Mesendoderm (in vitro differentiated cells): ENCODE measurements around the gene NCOR2.
A peak's percentile ranks its signal among the peaks of the same experiment; 100 is the strongest.

ENCODE experiments used
- DNase-seq: peaks from one replicate; pipeline ENCODE4 v3.0.0; 2013
- H2AK5ac ChIP-seq: 2 replicates; pipeline ENCODE4 v1.6.1; 2013; ENCODE audit warnings: low read length, inconsistent platforms
- H2BK120ac ChIP-seq: 2 replicates; pipeline ENCODE4 v1.6.1; 2013; ENCODE audit warnings: low read depth, mild to moderate bottlenecking, low read length, moderate library complexity, mixed read lengths
- H2BK15ac ChIP-seq: replicated peaks from 2 replicates; pipeline ENCODE4 v1.6.1; 2013; ENCODE audit warnings: low read depth, mild to moderate bottlenecking, moderate library complexity
- H2BK5ac ChIP-seq: 2 replicates; pipeline ENCODE4 v1.6.1; 2013; ENCODE audit warnings: low read length, inconsistent platforms
- H3K18ac ChIP-seq: 2 replicates; pipeline ENCODE4 v1.6.1; 2013; ENCODE audit warnings: mild to moderate bottlenecking, low read length, mixed read lengths
- H3K23ac ChIP-seq: one replicate; pipeline ENCODE4 v1.6.1; 2013; ENCODE audit warnings: low read length
- H3K27ac ChIP-seq: 2 replicates; pipeline ENCODE4 v1.5.1; 2013; ENCODE audit warnings: low read depth, mild to moderate bottlenecking, inconsistent platforms, low read length, moderate library complexity
- H3K27me3 ChIP-seq: 2 replicates; pipeline ENCODE4 v1.6.1; 2013; ENCODE audit warnings: low read length, control low read depth, mild to moderate bottlenecking, inconsistent platforms; ENCODE audit not compliant: insufficient read depth, poor library complexity
- H3K36me3 ChIP-seq: 2 replicates; pipeline ENCODE4 v1.6.1; 2013; ENCODE audit warnings: low read length, inconsistent platforms; ENCODE audit not compliant: control insufficient read depth, insufficient read depth
- H3K4ac ChIP-seq: one replicate; pipeline ENCODE4 v1.6.1; 2013; ENCODE audit warnings: low read depth, mild to moderate bottlenecking, low read length, moderate library complexity
- H3K4me1 ChIP-seq: 2 replicates; pipeline ENCODE4 v1.6.1; 2013; ENCODE audit warnings: low read depth, low read length, inconsistent platforms; ENCODE audit not compliant: control insufficient read depth
- H3K4me2 ChIP-seq: 2 replicates; pipeline ENCODE4 v1.6.1; 2013; ENCODE audit warnings: low read length
- H3K4me3 ChIP-seq: 2 replicates; pipeline ENCODE4 v1.5.1; 2013; ENCODE audit warnings: mild to moderate bottlenecking, low read length
- H3K56ac ChIP-seq: one replicate; pipeline ENCODE4 v1.6.1; 2013; ENCODE audit warnings: low read length
- H3K79me1 ChIP-seq: 2 replicates; pipeline ENCODE4 v1.6.1; 2013; ENCODE audit warnings: low read length, inconsistent platforms
- H3K79me2 ChIP-seq: 2 replicates; pipeline ENCODE4 v1.6.1; 2013; ENCODE audit warnings: mild to moderate bottlenecking, low read length; ENCODE audit not compliant: control insufficient read depth, insufficient read depth
- H3K9ac ChIP-seq: 2 replicates; pipeline ENCODE4 v1.6.1; 2013; ENCODE audit warnings: low read length, inconsistent platforms
- H4K5ac ChIP-seq: one replicate; pipeline ENCODE4 v1.6.1; 2013; ENCODE audit warnings: low read length
- H4K8ac ChIP-seq: one replicate; pipeline ENCODE4 v1.6.1; 2013; ENCODE audit warnings: low read depth, mild to moderate bottlenecking, control low read depth, low read length, moderate library complexity
- WGBS: extraction: QIAGEN DNeasy Blood & Tissue Kit; methylation state at CpG from one replicate; pipeline ENCODE4 v1.1.7; 2013; ENCODE audit warnings: low lambda C conversion rate, missing lambda C conversion rate; ENCODE audit not compliant: insufficient coverage; ENCODE audit errors: extremely low coverage; 5-methylcytosine and 5-hydroxymethylcytosine counted together

The NCOR2 gene

GRCh38 chr12:124538194-124539082 lies 29.0 kb downstream of the NCOR2 start:
- Histone ChIP-seq H4K5ac (no peak overlapping the region), H3K4me1 (no peaks in the 10 kb centered on the region), H3K4me2 (no peak overlapping the region), H3K18ac (no peak overlapping the region), H3K79me2 (peaks cover 80% of the 10 kb centered on the region), H3K9ac (no peak overlapping the region), H2BK5ac (no peak overlapping the region), H3K36me3 (no peaks in the 10 kb centered on the region), H2BK15ac (no peak overlapping the region), H3K23ac (peak overlapping the region; percentile 45), H3K4me3 (no peak overlapping the region), H3K27ac (no peak overlapping the region), H2AK5ac (no peak overlapping the region), H4K8ac (no peak overlapping the region), H2BK120ac (no peak overlapping the region), H3K27me3 (no peaks in the 10 kb centered on the region), H3K79me1 (peaks cover 29% of the 10 kb centered on the region), H3K4ac (no peak overlapping the region), H3K56ac (no peak overlapping the region)
- no CpG with 5 or more reads among the region's 22 CpGs for WGBS
- DNase-seq = no peak

- peaks cover 4% of the 10 kb centered on the region for H3K4me1 ChIP-seq
- H3K18ac ChIP-seq = no peak overlapping the region
- no peak overlapping the region for H2AK5ac ChIP-seq
- no peak overlapping the region for H4K5ac ChIP-seq
- peaks cover 78% of the 10 kb centered on the region for H3K79me2 ChIP-seq
- no peak overlapping the region for H3K4me2 ChIP-seq
- no peak overlapping the region for H3K4ac ChIP-seq
- no peak overlapping the region for H2BK120ac ChIP-seq
- H2BK5ac ChIP-seq = no peak overlapping the region
- H3K27me3 ChIP-seq = no peaks in the 10 kb centered on the region
- H3K36me3 ChIP-seq = no peaks in the 10 kb centered on the region
- no peak overlapping the region for H3K56ac ChIP-seq
- no CpG with 5 or more reads among the region's 12 CpGs for WGBS
- no peak overlapping the region for H3K9ac ChIP-seq
- no peak for DNase-seq
- peak overlapping the region; percentile 45 for H3K23ac ChIP-seq
- H3K79me1 ChIP-seq = peaks cover 26% of the 10 kb centered on the region
- H3K4me3 ChIP-seq = no peak overlapping the region
- no peak overlapping the region for H2BK15ac ChIP-seq
- no peak overlapping the region for H4K8ac ChIP-seq
- no peak overlapping the region for H3K27ac ChIP-seq
Measured at GRCh38 chr12:124537525-124538193, 29.8 kb downstream of the NCOR2 start.

- H3K4me1 ChIP-seq = peaks cover 6% of the 10 kb centered on the region
- no peak overlapping the region for H2BK15ac ChIP-seq
- H3K23ac ChIP-seq = no peak overlapping the region
- no peaks in the 10 kb centered on the region for H3K36me3 ChIP-seq
- no peak overlapping the region for H4K5ac ChIP-seq
- no peak overlapping the region for H2BK5ac ChIP-seq
- H3K4ac ChIP-seq = no peak overlapping the region
- no peak overlapping the region for H3K56ac ChIP-seq
- H3K27me3 ChIP-seq = no peaks in the 10 kb centered on the region
- no peak overlapping the region for H3K9ac ChIP-seq
- no peak overlapping the region for H3K4me2 ChIP-seq
- no peak overlapping the region for H3K27ac ChIP-seq
- DNase-seq = no peak
- H2AK5ac ChIP-seq = no peak overlapping the region
- peaks cover 78% of the 10 kb centered on the region for H3K79me2 ChIP-seq
- H3K4me3 ChIP-seq = no peak overlapping the region
- H2BK120ac ChIP-seq = no peak overlapping the region
- H3K18ac ChIP-seq = no peak overlapping the region
- peaks cover 25% of the 10 kb centered on the region for H3K79me1 ChIP-seq
- H4K8ac ChIP-seq = no peak overlapping the region
- WGBS = no CpG with 5 or more reads among the region's 9 CpGs
Measured at GRCh38 chr12:124536641-124537040, 30.8 kb downstream of the NCOR2 start.

GRCh38 chr12:124534776-124535740 lies 32.4 kb downstream of the NCOR2 start:
- Histone ChIP-seq H3K9ac (no peak overlapping the region), H2BK5ac (no peak overlapping the region), H3K27ac (no peak overlapping the region), H3K4me1 (peaks cover 6% of the 10 kb centered on the region), H3K56ac (no peak overlapping the region), H3K23ac (no peak overlapping the region), H3K79me1 (peaks cover 30% of the 10 kb centered on the region), H4K5ac (no peak overlapping the region), H2AK5ac (no peak overlapping the region), H3K18ac (no peak overlapping the region), H3K4me3 (no peak overlapping the region), H2BK15ac (no peak overlapping the region), H4K8ac (no peak overlapping the region), H3K36me3 (no peaks in the 10 kb centered on the region), H3K27me3 (no peaks in the 10 kb centered on the region), H3K4me2 (no peak overlapping the region), H3K79me2 (peaks cover 89% of the 10 kb centered on the region), H3K4ac (no peak overlapping the region), H2BK120ac (no peak overlapping the region)
- WGBS = no CpG with 5 or more reads among the region's 24 CpGs
- no peak for DNase-seq

DNA sequence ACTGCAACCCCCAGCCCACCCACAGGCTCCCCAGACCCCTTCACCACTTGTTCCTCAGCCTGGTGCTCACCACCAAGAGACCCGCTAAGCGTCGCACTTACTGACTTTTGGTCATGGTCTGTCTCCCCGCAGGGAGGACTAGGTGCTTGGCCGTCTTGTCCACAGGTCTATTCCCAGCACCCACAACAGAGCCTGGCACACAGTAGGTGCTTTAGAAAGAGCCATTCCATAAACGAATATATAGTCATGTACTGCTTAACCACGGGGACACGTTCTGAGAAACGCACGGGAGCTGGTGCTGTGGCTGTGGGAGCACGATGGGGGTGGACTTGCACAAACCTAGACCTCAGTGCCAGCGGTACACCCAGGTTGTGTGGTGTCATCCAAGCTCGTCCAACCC lies 34.0 kb downstream of the NCOR2 start:
- H3K4me3 ChIP-seq = no peak overlapping the region
- H3K4me2 ChIP-seq = no peak overlapping the region
- H2BK5ac ChIP-seq = no peak overlapping the region
- no peak overlapping the region for H2BK120ac ChIP-seq
- peaks cover 80% of the 10 kb centered on the region for H3K79me2 ChIP-seq
- no peak overlapping the region for H4K8ac ChIP-seq
- no peak overlapping the region for H3K4ac ChIP-seq
- no peak overlapping the region for H3K18ac ChIP-seq
- H3K23ac ChIP-seq = no peak overlapping the region
- peaks cover 6% of the 10 kb centered on the region for H3K4me1 ChIP-seq
- DNase-seq = no peak
- no peaks in the 10 kb centered on the region for H3K36me3 ChIP-seq
- H3K27me3 ChIP-seq = no peaks in the 10 kb centered on the region
- H3K56ac ChIP-seq = peak overlapping the region; percentile 70
- H4K5ac ChIP-seq = no peak overlapping the region
- H3K79me1 ChIP-seq = peaks cover 26% of the 10 kb centered on the region
- no peak overlapping the region for H2AK5ac ChIP-seq
- WGBS = no CpG with 5 or more reads among the region's 13 CpGs
- no peak overlapping the region for H2BK15ac ChIP-seq
- peak overlapping the region; percentile 17 for H3K27ac ChIP-seq
- H3K9ac ChIP-seq = peak overlapping the region; percentile 4
